Osteocyte (in vitro differentiated cells): ENCODE data around the gene RASAL1. TPM values are rescaled to one million over a fixed set of nuclear protein-coding genes. Genes with fewer than 3 reads are reported as not detected.

Experiments
- DNase-seq: peaks from one replicate; pipeline ENCODE4 v3.0.0; 2021; ENCODE audit warnings: mixed read lengths; ENCODE audit not compliant: unreplicated experiment; ENCODE audit errors: extremely low spot score
- H3K27ac Mint-ChIP-seq: one replicate; pipeline ENCODE4 v1.8.0; 2021; ENCODE audit warnings: mild to moderate bottlenecking, mixed read lengths; ENCODE audit not compliant: unreplicated experiment
- H3K27me3 Mint-ChIP-seq: one replicate; pipeline ENCODE4 v1.8.0; 2021; ENCODE audit warnings: mixed read lengths; ENCODE audit not compliant: unreplicated experiment
- H3K36me3 Mint-ChIP-seq: one replicate; pipeline ENCODE4 v1.8.0; 2021; ENCODE audit warnings: mixed read lengths; ENCODE audit not compliant: unreplicated experiment
- H3K4me1 Mint-ChIP-seq: one replicate; pipeline ENCODE4 v1.8.0; 2021; ENCODE audit warnings: mixed read lengths; ENCODE audit not compliant: unreplicated experiment
- H3K4me3 Mint-ChIP-seq: one replicate; pipeline ENCODE4 v1.8.0; 2021; ENCODE audit warnings: mild to moderate bottlenecking, moderate library complexity, mixed read lengths; ENCODE audit not compliant: unreplicated experiment
- H3K9me3 Mint-ChIP-seq: one replicate; pipeline ENCODE4 v1.8.0; 2021; ENCODE audit warnings: mixed read lengths; ENCODE audit not compliant: unreplicated experiment
- CTCF ChIP-seq: fragments of 200-600 bp; sonication (generic); IDR thresholded peaks from 2 replicates; pipeline ENCODE4 v1.5.0; 2021; ENCODE audit warnings: antibody characterized with exemption, mild to moderate bottlenecking, moderate library complexity
- total RNA-seq: library from RNA; stranded (reverse); gene quantifications from 2 replicates; pipeline ENCODE4 v1.2.1, GENCODE V29; 2021

The RASAL1 gene
- total RNA-seq, 1 donor from 2014 or later, result not detected

- no peak overlapping the region for H3K27ac Mint-ChIP-seq
- H3K36me3 Mint-ChIP-seq, result no peaks in the 10 kb centered on the region
- no peaks in the 10 kb centered on the region for H3K9me3 Mint-ChIP-seq
- H3K27me3 Mint-ChIP-seq, result peaks cover 57% of the 10 kb centered on the region
- no peaks in the 10 kb centered on the region for H3K4me1 Mint-ChIP-seq
- DNase-seq, result no peak
- H3K4me3 Mint-ChIP-seq, result no peak overlapping the region
- no peak for TF ChIP-seq CTCF
Measured at GRCh38 chr12:113105606-113106271, 29.8 kb downstream of the RASAL1 start.

GRCh38 chr12:113104953-113105510, 30.5 kb downstream of the RASAL1 start:
- H3K9me3 Mint-ChIP-seq, result no peaks in the 10 kb centered on the region
- DNase-seq, result no peak
- no peaks in the 10 kb centered on the region for H3K4me1 Mint-ChIP-seq
- H3K27me3 Mint-ChIP-seq, result peaks cover 53% of the 10 kb centered on the region
- H3K4me3 Mint-ChIP-seq, result no peak overlapping the region
- no peak overlapping the region for H3K27ac Mint-ChIP-seq
- TF ChIP-seq CTCF, result no peak
- H3K36me3 Mint-ChIP-seq, result no peaks in the 10 kb centered on the region

- DNase-seq, result no peak
- Mint-ChIP-seq H3K9me3 (no peaks in the 10 kb centered on the region), H3K4me1 (no peaks in the 10 kb centered on the region), H3K4me3 (no peak overlapping the region), H3K27me3 (peaks cover 47% of the 10 kb centered on the region), H3K27ac (no peak overlapping the region), H3K36me3 (no peaks in the 10 kb centered on the region)
- no peak for TF ChIP-seq CTCF
Measured at GRCh38 chr12:113103756-113104450, 31.7 kb downstream of the RASAL1 start.

- DNase-seq, result no peak
- Mint-ChIP-seq H3K4me1 (peaks cover 3% of the 10 kb centered on the region), H3K9me3 (no peaks in the 10 kb centered on the region), H3K36me3 (no peaks in the 10 kb centered on the region), H3K27me3 (peaks cover 46% of the 10 kb centered on the region), H3K4me3 (no peak overlapping the region), H3K27ac (no peak overlapping the region)
- TF ChIP-seq CTCF, result no peak
Measured at GRCh38 chr12:113102811-113103210, 32.8 kb downstream of the RASAL1 start.

GRCh38 chr12:113101751-113102150, 33.8 kb downstream of the RASAL1 start:
- no peak overlapping the region for H3K27ac Mint-ChIP-seq
- peaks cover 3% of the 10 kb centered on the region for H3K4me1 Mint-ChIP-seq
- no peak for TF ChIP-seq CTCF
- H3K4me3 Mint-ChIP-seq, result no peak overlapping the region
- no peaks in the 10 kb centered on the region for H3K9me3 Mint-ChIP-seq
- DNase-seq, result no peak
- H3K36me3 Mint-ChIP-seq, result no peaks in the 10 kb centered on the region
- H3K27me3 Mint-ChIP-seq, result peaks cover 36% of the 10 kb centered on the region
